ENCODE results near the gene GM2A.

GRCh38 chr5:151205411-151205810 is 47.6 kb upstream of the GM2A start:
- no peak for TF ChIP-seq GATA3 (IDR thresholded peaks at IDR 0.05; ENCODE audit: low read depth, low read length)
- TF ChIP-seq GATA2 (IDR thresholded peaks at IDR 0.05; ENCODE audit: low read depth, low read length), result no peak
